ENCODE data around the gene CCNJL. TPM values are rescaled to one million over a fixed set of nuclear protein-coding genes. Genes with fewer than 3 reads are reported as not detected.

The CCNJL gene
- total RNA-seq, 1 donor from 2014 or later = 3.3 TPM

Other genes with a start within 250 kb of the CCNJL start
- gene PWWP2A, start 193.1 kb downstream of the CCNJL start, total RNA-seq = 26.6 TPM
- gene FABP6, start 83.1 kb downstream of the CCNJL start, total RNA-seq = not detected
- gene C1QTNF2, start 58.1 kb upstream of the CCNJL start, total RNA-seq = 4.9 TPM
- 10.8 TPM for gene FAM200C, start 87.5 kb upstream of the CCNJL start, total RNA-seq
- gene SLU7, start 106.5 kb upstream of the CCNJL start, total RNA-seq = 60.7 TPM
- gene PTTG1, start 109.3 kb upstream of the CCNJL start, total RNA-seq = 3.0 TPM